Neuronal stem cell (in vitro differentiated cells): ENCODE measurements around the gene CHEK1.
A peak's percentile ranks its signal among the peaks of the same experiment; 100 is the strongest.

Source experiments
- DNase-seq: peaks from one replicate; pipeline ENCODE4 v3.0.0-alpha.2; 2013; ENCODE audit warnings: low spot score
- H2AFZ ChIP-seq: one replicate; pipeline ENCODE4 v1.6.1; 2013; ENCODE audit warnings: mild to moderate bottlenecking, low read length, inconsistent platforms
- H2AK5ac ChIP-seq: 2 replicates; pipeline ENCODE4 v1.6.1; 2013; ENCODE audit warnings: low read depth, mild to moderate bottlenecking, inconsistent platforms, low read length, moderate library complexity, mixed read lengths
- H2BK120ac ChIP-seq: 2 replicates; pipeline ENCODE4 v1.6.1; 2013; ENCODE audit warnings: low read depth, mild to moderate bottlenecking, inconsistent platforms, low read length, moderate library complexity, mixed read lengths
- H2BK12ac ChIP-seq: one replicate; pipeline ENCODE4 v1.6.1; 2013; ENCODE audit warnings: low read length, inconsistent platforms
- H2BK15ac ChIP-seq: 2 replicates; pipeline ENCODE4 v1.6.1; 2013; ENCODE audit warnings: mild to moderate bottlenecking, low read length, inconsistent platforms, mixed read lengths
- H2BK5ac ChIP-seq: one replicate; pipeline ENCODE4 v1.6.1; 2013; ENCODE audit warnings: inconsistent platforms, mild to moderate bottlenecking, low read length, moderate library complexity
- H3K14ac ChIP-seq: one replicate; pipeline ENCODE4 v1.6.1; 2013; ENCODE audit warnings: low read length, inconsistent platforms
- H3K18ac ChIP-seq: 2 replicates; pipeline ENCODE4 v1.6.1; 2013; ENCODE audit warnings: low read length, inconsistent platforms
- H3K23ac ChIP-seq: 2 replicates; pipeline ENCODE4 v1.6.1; 2013; ENCODE audit warnings: low read depth, mild to moderate bottlenecking, mixed read lengths, low read length, inconsistent platforms; ENCODE audit not compliant: poor library complexity
- H3K27ac ChIP-seq: replicated peaks from 3 replicates; pipeline ENCODE4 v1.5.1; 2013; ENCODE audit warnings: low read length, inconsistent platforms
- H3K27me3 ChIP-seq, 3 experiments: 2 replicates each; pipeline ENCODE4 v1.6.1; 2013; ENCODE audit warnings: low read length in 3 of 3, mild to moderate bottlenecking in 2 of 3, inconsistent platforms in 1 of 3, low read depth in 1 of 3, mixed read lengths in 1 of 3, moderate library complexity in 1 of 3; ENCODE audit not compliant: control insufficient read depth in 3 of 3, insufficient read depth in 3 of 3
- H3K36me3 ChIP-seq, 2 donors: replicated peaks in 1 of 2; 2 replicates each; pipeline ENCODE4 v1.6.1; 2013; ENCODE audit warnings: low read length in 2 of 2; ENCODE audit not compliant: control insufficient read depth in 2 of 2, insufficient read depth in 2 of 2
- H3K4ac ChIP-seq: 2 replicates; pipeline ENCODE4 v1.6.1; 2013; ENCODE audit warnings: inconsistent platforms, mild to moderate bottlenecking, low read length, moderate library complexity
- H3K4me1 ChIP-seq, 2 donors: 1 replicate in 1 of 2; 2 replicates in 1 of 2; pipeline ENCODE4 v1.6.1; 2013; ENCODE audit warnings: low read length in 2 of 2, low read depth in 1 of 2; ENCODE audit not compliant: control insufficient read depth in 2 of 2, insufficient read depth in 1 of 2
- H3K4me2 ChIP-seq: one replicate; pipeline ENCODE4 v1.6.1; 2013; ENCODE audit warnings: mild to moderate bottlenecking, low read length, inconsistent platforms; ENCODE audit not compliant: insufficient read depth, poor library complexity, severe bottlenecking
- H3K4me3 ChIP-seq, 2 donors: 2 replicates each; pipeline ENCODE4 v1.5.1; 2013; ENCODE audit warnings: low read length in 2 of 2, mild to moderate bottlenecking in 2 of 2, inconsistent platforms in 1 of 2, moderate library complexity in 1 of 2
- H3K79me1 ChIP-seq: one replicate; pipeline ENCODE4 v1.6.1; 2013; ENCODE audit warnings: low read depth, mild to moderate bottlenecking, inconsistent platforms, low read length, moderate library complexity
- H3K9ac ChIP-seq: one replicate; pipeline ENCODE4 v1.6.1; 2013; ENCODE audit warnings: mild to moderate bottlenecking, low read depth, low read length, inconsistent platforms; ENCODE audit not compliant: poor library complexity
- H3K9me3 ChIP-seq, 2 donors: replicated peaks in 1 of 2; 2 replicates each; pipeline versions ENCODE3 to v1.6.1; 2013; ENCODE audit warnings: low read length in 2 of 2, mild to moderate bottlenecking in 2 of 2, inconsistent platforms in 1 of 2, low read depth in 1 of 2, mixed read lengths in 1 of 2, moderate library complexity in 1 of 2; ENCODE audit not compliant: control insufficient read depth in 2 of 2, insufficient read depth in 1 of 2
- H4K8ac ChIP-seq: one replicate; pipeline ENCODE4 v1.6.1; 2013; ENCODE audit warnings: low read depth, mild to moderate bottlenecking, inconsistent platforms, low read length, moderate library complexity
- H4K91ac ChIP-seq: one replicate; pipeline ENCODE4 v1.6.1; 2013; ENCODE audit warnings: low read length, low read depth, mild to moderate bottlenecking, inconsistent platforms; ENCODE audit not compliant: poor library complexity
- WGBS, 2 donors: extraction: QIAGEN DNeasy Blood & Tissue Kit; methylation state at CpG; one replicate each; pipeline ENCODE4 v1.1.7; 2013; ENCODE audit warnings: missing lambda C conversion rate in 2 of 2, mixed read lengths in 1 of 2; ENCODE audit not compliant: insufficient read length in 2 of 2, insufficient replicate concordance in 1 of 2; ENCODE audit errors: extremely low coverage in 2 of 2; 5-methylcytosine and 5-hydroxymethylcytosine counted together

CHEK1 gene

GRCh38 chr11:125588505-125588904, 36.5 kb upstream of the CHEK1 start:
- no peak for DNase-seq
- Histone ChIP-seq H3K27me3 (no peaks in the 10 kb centered on the region), H3K4me2 (no peak overlapping the region), H2BK12ac (no peak overlapping the region), H3K27ac (no peak overlapping the region), H3K14ac (no peak overlapping the region), H2AFZ (no peak overlapping the region), H3K4me1 (peaks cover 5 to 7% of the 10 kb centered on the region in 2 donors), H3K36me3 (peaks cover 5 to 18% of the 10 kb centered on the region in 2 donors), H3K9ac (no peak overlapping the region), H2AK5ac (no peak overlapping the region), H3K79me1 (peaks cover 2% of the 10 kb centered on the region), H3K9me3 (no peaks in the 10 kb centered on the region), H2BK5ac (no peak overlapping the region), H3K4ac (no peak overlapping the region), H4K8ac (no peak overlapping the region), H3K23ac (no peak overlapping the region), H2BK15ac (no peak overlapping the region), H3K4me3 (no peak overlapping the region), H2BK120ac (no peak overlapping the region), H4K91ac (no peak overlapping the region), H3K18ac (no peak overlapping the region)
- WGBS, 2 donors, result no CpG with 5 or more reads among the region's 3 CpGs

GRCh38 chr11:125591649-125592304, 33.2 kb upstream of the CHEK1 start:
- Histone ChIP-seq H2BK120ac (no peak overlapping the region), H2AFZ (peak overlapping the region; percentile 87), H3K4me3 (peak overlapping the region; percentile 85 to 90), H4K8ac (no peak overlapping the region), H2BK12ac (no peak overlapping the region), H3K36me3 (peaks cover 0 to 24% of the 10 kb centered on the region in 2 donors), H3K27ac (peak overlapping the region; percentile 9), H3K4me2 (peak overlapping the region; percentile 66), H3K18ac (peak overlapping the region; percentile 28), H2AK5ac (peak overlapping the region; percentile 64), H3K4me1 (peaks cover 5 to 7% of the 10 kb centered on the region in 2 donors), H3K4ac (no peak overlapping the region), H4K91ac (no peak overlapping the region), H3K14ac (peak overlapping the region; percentile 67), H3K9ac (peak overlapping the region; percentile 89), H2BK15ac (no peak overlapping the region), H3K27me3 (no peaks in the 10 kb centered on the region), H3K23ac (peak overlapping the region; percentile 76), H3K9me3 (no peaks in the 10 kb centered on the region), H2BK5ac (no peak overlapping the region), H3K79me1 (peaks cover 2% of the 10 kb centered on the region)
- no CpG with 5 or more reads among the region's 30 CpGs for WGBS, 2 donors
- DNase-seq, result no peak

- H2AFZ ChIP-seq, result peak within 1 kb of the TSS; percentile 91
- H3K4me3 ChIP-seq, result peak within 1 kb of the TSS; percentile 85 to 90
- peak within 1 kb of the TSS; percentile 69 for H3K4me2 ChIP-seq
- peaks cover 2% of the 10 kb centered on the region for H3K79me1 ChIP-seq
- H3K23ac ChIP-seq, result peak within 1 kb of the TSS; percentile 76
- peak within 1 kb of the TSS; percentile 85 for H3K18ac ChIP-seq
- no peak within 1 kb of the TSS for H3K4ac ChIP-seq
- H3K9me3 ChIP-seq, result no peaks in the 10 kb centered on the region
- H4K91ac ChIP-seq, result no peak within 1 kb of the TSS
- H2BK12ac ChIP-seq, result no peak within 1 kb of the TSS
- no CpG with 5 or more reads among the region's 55 CpGs for WGBS, 2 donors
- no peak within 1 kb of the TSS for H2BK15ac ChIP-seq
- H3K27ac ChIP-seq, result peak within 1 kb of the TSS; percentile 41
- peak within 1 kb of the TSS; percentile 97 for H3K9ac ChIP-seq
- peak; percentile 100 for DNase-seq
- peak within 1 kb of the TSS; percentile 64 for H2AK5ac ChIP-seq
- H3K4me1 ChIP-seq, result peaks cover 5 to 7% of the 10 kb centered on the region in 2 donors
- H2BK5ac ChIP-seq, result no peak within 1 kb of the TSS
- peaks cover 3 to 32% of the 10 kb centered on the region in 2 donors for H3K36me3 ChIP-seq
- H2BK120ac ChIP-seq, result no peak within 1 kb of the TSS
- H3K27me3 ChIP-seq, result no peaks in the 10 kb centered on the region
- H4K8ac ChIP-seq, result no peak within 1 kb of the TSS
- peak within 1 kb of the TSS; percentile 67 for H3K14ac ChIP-seq
These were observed 32.5 kb upstream of the CHEK1 start, which contains the start of gene STT3A for GRCh38 chr11:125592305-125593113. Gene STT3A (plus strand): TSS chr11:125592852. CDS start chr11:125595916, 3,064 bp downstream.
